Stimulated activated naive CD8-positive, alpha-beta T cell treated with anti-CD3 and anti-CD28 coated beads, Interleukin-15, amount 100 ng/mL, for 72 hours (primary cell): ENCODE data around the gene KRTAP20-4.

ENCODE experiments used
- ATAC-seq: fragments of 150-1000 bp; cut with Tn5 transposase; 2 replicates; pipeline ENCODE4 v1.10.0; 2021; ENCODE audit warnings: mild to moderate bottlenecking, moderate library complexity
- DNase-seq, 2 donors: peaks; one replicate each; pipeline ENCODE4 v3.0.0; 2021 to 2022
- H3K27ac Mint-ChIP-seq, 2 donors: one replicate each; pipeline ENCODE4 v1.8.0; 2022; ENCODE audit warnings: mild to moderate bottlenecking in 2 of 2, mixed read lengths in 2 of 2, moderate library complexity in 2 of 2
- H3K27me3 Mint-ChIP-seq: one replicate; pipeline ENCODE4 v1.8.0; 2022; ENCODE audit warnings: mixed read lengths
- H3K4me1 Mint-ChIP-seq: one replicate; pipeline ENCODE4 v1.8.0; 2022; ENCODE audit warnings: mild to moderate bottlenecking, mixed read lengths
- H3K4me3 Mint-ChIP-seq, 2 donors: one replicate each; pipeline ENCODE4 v1.8.0; 2022; ENCODE audit warnings: mild to moderate bottlenecking in 2 of 2, mixed read lengths in 2 of 2, moderate library complexity in 1 of 2
- H3K9me3 Mint-ChIP-seq, 2 donors: one replicate each; pipeline ENCODE4 v1.8.0; 2022; ENCODE audit warnings: mixed read lengths in 2 of 2

KRTAP20-4 gene

DNA sequence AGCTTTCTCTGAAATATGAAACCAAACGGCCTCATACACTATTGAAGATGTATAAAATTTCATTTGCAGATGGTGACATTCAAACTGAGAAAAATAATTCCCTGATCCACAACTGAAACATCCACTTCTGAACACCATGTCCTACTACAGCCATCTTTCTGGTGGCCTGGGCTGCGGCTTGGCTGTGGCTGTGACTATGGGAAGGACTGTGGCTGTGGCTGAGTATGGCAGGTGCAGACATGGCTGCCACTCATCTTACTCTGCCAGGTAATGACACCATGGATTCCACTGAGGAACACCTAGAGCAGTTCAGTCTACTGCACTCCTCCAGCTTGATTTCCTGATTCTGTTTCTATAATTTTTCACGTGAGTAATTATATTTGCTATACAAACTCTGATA lies at the start of gene KRTAP20-4:
TSS of gene KRTAP20-4 (plus strand) at position 106 of the 400 bp plus-strand sequence.
- Mint-ChIP-seq H3K4me3 (no peak within 1 kb of the TSS), H3K27me3 (no peaks in the 10 kb centered on the region), H3K4me1 (no peaks in the 10 kb centered on the region), H3K27ac (no peak within 1 kb of the TSS), H3K9me3 (no peaks in the 10 kb centered on the region)
- no peak for ATAC-seq
- no peak for DNase-seq

DNA sequence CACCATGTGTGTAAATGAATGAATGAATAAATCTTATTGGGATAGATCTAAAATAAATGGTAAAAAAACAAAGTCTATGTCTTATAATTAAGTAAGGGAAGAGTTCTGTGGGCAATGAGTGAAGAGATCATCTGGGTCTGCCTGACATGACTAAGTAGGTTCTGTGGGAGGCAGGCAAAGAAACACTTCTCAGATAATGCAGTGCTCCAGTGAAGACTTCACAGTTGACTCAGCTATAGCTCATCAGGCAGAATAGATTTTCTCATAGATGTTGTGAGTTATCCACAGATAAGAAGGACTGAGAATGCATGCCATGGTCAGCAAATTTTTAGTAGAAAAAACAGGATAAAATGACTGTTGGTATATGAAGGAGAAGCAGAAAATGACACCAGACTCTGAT lies 42.7 kb upstream of the KRTAP20-4 start:
- Mint-ChIP-seq H3K27ac (no peak overlapping the region), H3K4me3 (no peak overlapping the region), H3K27me3 (no peaks in the 10 kb centered on the region), H3K4me1 (no peaks in the 10 kb centered on the region), H3K9me3 (no peaks in the 10 kb centered on the region)
- DNase-seq (no peak), ATAC-seq (no peak)

DNA sequence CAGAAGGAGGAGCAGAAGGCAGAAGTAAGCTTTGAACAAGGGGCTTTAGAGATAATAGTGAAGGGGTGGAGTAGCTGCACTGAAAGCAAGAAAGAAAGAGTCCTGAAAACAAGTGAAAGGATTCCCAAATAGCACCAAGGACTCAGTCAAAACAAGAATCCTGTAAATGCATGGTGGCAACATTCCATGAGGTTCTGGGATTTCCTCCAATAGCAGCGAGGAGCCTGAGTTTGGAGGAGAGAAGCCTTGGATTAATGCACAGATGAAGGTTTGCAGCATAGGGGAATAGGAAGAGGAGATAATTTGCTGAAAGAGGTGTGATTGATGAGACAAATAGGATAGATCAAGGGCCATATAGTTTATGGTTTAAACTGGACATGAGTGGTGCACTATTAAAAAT lies 41.1 kb upstream of the KRTAP20-4 start:
- ATAC-seq (no peak), DNase-seq (no peak)
- no peak overlapping the region for H3K4me3 Mint-ChIP-seq
- no peaks in the 10 kb centered on the region for H3K4me1 Mint-ChIP-seq
- no peaks in the 10 kb centered on the region for H3K27me3 Mint-ChIP-seq
- no peak overlapping the region for H3K27ac Mint-ChIP-seq
- H3K9me3 Mint-ChIP-seq, result peaks cover 0 to 3% of the 10 kb centered on the region in 2 donors

DNA sequence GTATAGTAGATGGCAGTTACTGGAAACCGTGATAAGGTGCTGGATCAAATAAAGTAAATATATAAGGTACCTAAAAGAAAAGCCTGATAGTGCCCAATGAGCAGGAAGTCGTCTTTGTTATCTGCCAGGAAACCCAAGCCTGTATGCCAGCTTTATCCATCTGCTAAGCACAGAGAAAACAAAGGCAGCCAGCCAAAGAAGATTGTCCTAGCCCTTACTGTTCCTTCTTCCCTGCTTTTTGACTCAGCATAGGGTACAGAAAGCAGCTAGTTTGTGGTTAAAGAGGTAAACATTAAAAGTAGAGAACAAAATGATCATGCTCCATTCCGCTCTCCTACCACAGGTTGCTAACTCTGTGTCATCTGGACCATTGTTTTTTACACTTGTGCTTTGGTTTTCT lies 40.3 kb upstream of the KRTAP20-4 start:
- DNase-seq (no peak), ATAC-seq (no peak)
- no peaks in the 10 kb centered on the region for H3K4me1 Mint-ChIP-seq
- no peak overlapping the region for H3K4me3 Mint-ChIP-seq
- no peak overlapping the region for H3K27ac Mint-ChIP-seq
- peaks cover 0 to 8% of the 10 kb centered on the region in 2 donors for H3K9me3 Mint-ChIP-seq
- H3K27me3 Mint-ChIP-seq, result no peaks in the 10 kb centered on the region

DNA sequence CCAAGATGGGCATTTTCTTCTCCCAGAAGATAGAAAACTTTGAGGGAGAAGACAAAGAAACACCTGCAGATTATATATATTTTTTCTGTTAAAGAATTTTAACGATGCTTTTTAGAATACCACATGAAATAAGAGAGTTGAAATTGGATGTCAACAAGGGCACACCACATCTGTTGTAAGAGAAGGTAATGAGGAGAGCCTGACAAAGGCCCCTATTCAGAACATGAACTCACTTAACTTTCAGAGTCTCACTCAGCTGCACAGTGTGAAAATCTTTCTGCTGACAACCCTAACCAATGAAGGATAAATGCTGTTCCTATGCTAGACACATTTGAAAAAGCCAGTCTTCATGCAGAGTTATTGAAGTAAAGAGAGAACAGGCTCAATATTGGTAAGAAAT lies 37.6 kb upstream of the KRTAP20-4 start:
- Mint-ChIP-seq H3K9me3 (peaks cover 0 to 8% of the 10 kb centered on the region in 2 donors), H3K4me3 (no peak overlapping the region), H3K27ac (no peak overlapping the region), H3K4me1 (no peaks in the 10 kb centered on the region), H3K27me3 (no peaks in the 10 kb centered on the region)
- DNase-seq (no peak), ATAC-seq (no peak)

DNA sequence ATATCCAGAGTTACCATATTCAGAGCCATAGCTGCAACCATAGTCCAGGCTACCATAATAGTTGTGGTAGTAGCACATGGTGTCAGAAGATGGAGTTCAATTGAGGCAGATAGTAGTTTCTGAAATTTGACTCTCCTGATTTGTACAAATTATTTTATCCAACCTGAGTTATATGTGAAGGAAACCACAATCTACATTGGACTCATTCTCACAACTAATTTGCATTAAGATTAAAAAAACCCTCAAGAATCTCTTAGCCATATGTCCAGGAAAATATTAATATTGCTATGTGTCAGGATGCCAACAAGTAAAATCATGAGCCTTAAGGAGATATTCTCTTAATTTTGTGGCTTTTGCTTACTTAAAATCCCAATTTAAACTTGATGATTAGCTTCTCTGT lies 30.1 kb upstream of the KRTAP20-4 start, which contains the start of gene KRTAP22-2:
TSS of gene KRTAP22-2 (minus strand) at position 101 of the 400 bp plus-strand sequence.
- H3K27me3 Mint-ChIP-seq, result no peaks in the 10 kb centered on the region
- no peak within 1 kb of the TSS for H3K4me3 Mint-ChIP-seq
- H3K4me1 Mint-ChIP-seq, result no peaks in the 10 kb centered on the region
- H3K27ac Mint-ChIP-seq, result no peak within 1 kb of the TSS
- no peaks in the 10 kb centered on the region for H3K9me3 Mint-ChIP-seq
- DNase-seq, result no peak
- no peak for ATAC-seq

DNA sequence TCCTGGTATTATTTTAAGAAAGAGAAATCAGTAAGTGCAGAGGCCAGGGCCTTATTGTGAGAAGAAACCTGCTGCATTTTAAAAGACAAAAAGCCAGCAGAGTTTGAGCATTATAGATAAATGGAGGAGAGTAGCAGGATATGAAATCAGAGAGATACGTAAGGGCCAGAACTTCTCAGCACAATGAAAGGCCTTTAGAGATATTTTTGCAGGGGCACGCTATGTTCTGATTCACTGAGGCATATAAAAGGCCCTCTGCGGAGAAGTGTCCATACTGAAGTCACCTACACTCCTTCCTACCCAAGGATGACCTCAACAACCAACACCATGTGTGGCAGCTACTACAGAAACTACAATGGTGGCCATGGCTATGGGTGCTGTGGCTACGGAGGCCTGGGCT lies 28.3 kb upstream of the KRTAP20-4 start, which contains the start of gene KRTAP6-3:
TSS of gene KRTAP6-3 (plus strand) at position 301 of the 400 bp plus-strand sequence. CDS start at position 307, 6 bp downstream.
- H3K27ac Mint-ChIP-seq, result no peak within 1 kb of the TSS
- no peaks in the 10 kb centered on the region for H3K27me3 Mint-ChIP-seq
- H3K9me3 Mint-ChIP-seq, result no peaks in the 10 kb centered on the region
- no peaks in the 10 kb centered on the region for H3K4me1 Mint-ChIP-seq
- ATAC-seq (no peak), DNase-seq (no peak)
- H3K4me3 Mint-ChIP-seq, result no peak within 1 kb of the TSS

DNA sequence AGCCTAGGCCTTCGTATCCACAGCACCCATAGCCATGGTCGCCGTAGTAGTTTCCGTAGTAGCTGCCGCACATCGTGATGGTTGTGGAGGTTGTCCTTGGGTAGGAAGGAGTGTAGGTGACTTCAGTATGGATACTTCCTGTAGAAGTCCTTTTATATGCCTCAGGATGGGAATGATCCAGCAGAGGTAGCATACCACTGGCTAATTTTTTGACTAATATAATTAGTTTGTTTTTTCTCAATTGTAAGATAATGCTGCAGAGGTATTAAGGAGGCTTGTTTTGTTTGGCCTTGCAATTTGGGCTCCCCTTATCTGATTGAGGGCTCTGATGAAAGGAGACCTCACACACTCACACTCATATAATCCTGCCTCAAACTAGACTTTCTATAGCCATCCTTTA lies 21.6 kb upstream of the KRTAP20-4 start, which contains the start of gene KRTAP6-2:
TSS of gene KRTAP6-2 (minus strand) at position 101 of the 400 bp plus-strand sequence. CDS start at position 73, 28 bp downstream.
- Mint-ChIP-seq H3K4me1 (no peaks in the 10 kb centered on the region), H3K9me3 (peaks cover 6 to 9% of the 10 kb centered on the region in 2 donors), H3K27ac (no peak within 1 kb of the TSS), H3K4me3 (no peak within 1 kb of the TSS), H3K27me3 (no peaks in the 10 kb centered on the region)
- ATAC-seq, result no peak
- DNase-seq, result no peak

DNA sequence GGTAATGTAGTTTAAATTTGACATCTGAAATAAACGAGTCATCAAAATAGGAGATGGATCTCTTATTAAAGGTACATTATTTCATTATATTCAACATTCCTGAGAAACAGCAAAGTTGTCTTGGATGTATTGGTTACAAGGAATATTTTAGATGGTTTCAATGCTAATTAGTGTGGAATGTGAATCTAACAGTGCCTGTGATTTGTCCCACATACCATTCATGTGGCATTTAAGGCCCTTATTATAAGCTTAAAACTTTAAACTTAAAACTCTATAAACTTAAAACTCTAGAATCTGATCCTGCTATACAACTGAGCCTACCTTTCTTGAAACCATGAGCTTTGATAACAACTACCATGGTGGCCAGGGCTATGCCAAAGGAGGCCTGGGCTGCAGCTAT lies 19.6 kb upstream of the KRTAP20-4 start, which contains the start of gene KRTAP22-1:
TSS of gene KRTAP22-1 (plus strand) at position 301 of the 400 bp plus-strand sequence.
- Mint-ChIP-seq H3K9me3 (peaks cover 6 to 18% of the 10 kb centered on the region in 2 donors), H3K4me3 (no peak within 1 kb of the TSS), H3K27ac (no peak within 1 kb of the TSS), H3K4me1 (no peaks in the 10 kb centered on the region), H3K27me3 (no peaks in the 10 kb centered on the region)
- no peak for ATAC-seq
- no peak for DNase-seq

DNA sequence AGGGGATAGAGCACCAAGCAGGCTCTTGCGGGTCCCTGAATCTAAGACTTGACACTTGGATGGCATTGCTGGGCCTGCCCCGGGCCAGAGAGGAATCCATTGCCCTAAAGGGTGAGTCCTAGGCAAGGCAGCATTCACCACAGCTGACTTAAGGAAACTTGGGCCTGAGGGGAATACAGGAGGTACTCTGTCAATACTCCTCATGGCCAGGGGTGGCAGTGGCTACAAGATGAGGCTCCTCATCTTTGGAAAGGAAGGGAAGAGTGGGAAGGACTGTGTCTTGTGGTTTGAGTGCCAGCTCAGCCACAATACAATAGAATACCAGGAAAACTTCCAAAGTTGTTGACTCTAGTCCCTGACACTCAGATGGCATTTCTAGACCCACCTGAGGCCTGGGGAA lies 14.5 kb upstream of the KRTAP20-4 start:
- no peaks in the 10 kb centered on the region for H3K4me1 Mint-ChIP-seq
- DNase-seq (no peak), ATAC-seq (no peak)
- no peak overlapping the region for H3K4me3 Mint-ChIP-seq
- H3K9me3 Mint-ChIP-seq, result peaks cover 8 to 21% of the 10 kb centered on the region in 2 donors
- no peak overlapping the region for H3K27ac Mint-ChIP-seq
- no peaks in the 10 kb centered on the region for H3K27me3 Mint-ChIP-seq

DNA sequence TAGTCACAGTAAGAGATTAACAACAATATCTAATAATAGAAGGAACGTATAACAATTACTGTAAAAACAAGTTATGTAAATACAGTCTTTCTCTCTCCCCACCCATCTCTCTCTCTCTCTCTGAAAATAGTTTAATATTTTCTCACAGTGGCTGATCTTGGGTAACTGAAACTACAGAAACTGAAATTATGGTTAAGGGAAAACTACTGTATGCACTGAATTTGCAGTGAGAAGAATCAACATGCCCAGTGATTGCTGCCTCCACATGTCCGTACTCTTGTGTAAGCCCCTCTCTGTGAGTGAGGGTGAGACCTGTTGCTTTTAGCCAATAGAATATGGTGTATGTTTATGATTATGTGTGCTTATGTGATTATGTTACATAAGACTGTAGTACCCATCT lies 8.3 kb upstream of the KRTAP20-4 start:
- H3K4me1 Mint-ChIP-seq, result no peaks in the 10 kb centered on the region
- ATAC-seq (no peak), DNase-seq (no peak)
- peaks cover 5 to 7% of the 10 kb centered on the region in 2 donors for H3K9me3 Mint-ChIP-seq
- H3K27me3 Mint-ChIP-seq, result no peaks in the 10 kb centered on the region
- H3K4me3 Mint-ChIP-seq, result no peak overlapping the region
- H3K27ac Mint-ChIP-seq, result no peak overlapping the region

DNA sequence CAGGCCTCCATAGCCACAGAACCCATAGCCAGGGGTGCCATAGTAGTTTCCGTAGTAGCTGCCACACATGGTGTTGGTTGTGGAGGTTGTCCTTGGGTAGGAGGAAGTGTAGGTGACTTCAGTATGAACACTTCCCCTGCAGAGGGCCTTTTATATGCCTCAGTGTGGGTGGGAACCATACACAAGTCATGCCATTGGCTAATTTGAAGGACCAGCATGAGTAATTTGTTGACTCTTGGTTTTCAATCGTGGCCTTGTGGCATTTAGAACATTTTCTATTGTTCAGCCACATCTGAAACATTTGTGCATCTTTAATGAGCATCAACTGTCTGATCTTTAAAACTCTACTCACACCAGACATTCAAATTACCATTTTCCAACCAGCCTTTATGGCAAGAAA lies 6.6 kb upstream of the KRTAP20-4 start, which contains the start of gene KRTAP6-1:
TSS of gene KRTAP6-1 (minus strand) at position 95 of the 400 bp plus-strand sequence. CDS start at position 69, 26 bp downstream.
- no peak within 1 kb of the TSS for H3K4me3 Mint-ChIP-seq
- DNase-seq (no peak), ATAC-seq (peak; percentile 43)
- no peak within 1 kb of the TSS for H3K27ac Mint-ChIP-seq
- H3K4me1 Mint-ChIP-seq, result no peaks in the 10 kb centered on the region
- H3K27me3 Mint-ChIP-seq, result no peaks in the 10 kb centered on the region
- peaks cover 5 to 7% of the 10 kb centered on the region in 2 donors for H3K9me3 Mint-ChIP-seq

DNA sequence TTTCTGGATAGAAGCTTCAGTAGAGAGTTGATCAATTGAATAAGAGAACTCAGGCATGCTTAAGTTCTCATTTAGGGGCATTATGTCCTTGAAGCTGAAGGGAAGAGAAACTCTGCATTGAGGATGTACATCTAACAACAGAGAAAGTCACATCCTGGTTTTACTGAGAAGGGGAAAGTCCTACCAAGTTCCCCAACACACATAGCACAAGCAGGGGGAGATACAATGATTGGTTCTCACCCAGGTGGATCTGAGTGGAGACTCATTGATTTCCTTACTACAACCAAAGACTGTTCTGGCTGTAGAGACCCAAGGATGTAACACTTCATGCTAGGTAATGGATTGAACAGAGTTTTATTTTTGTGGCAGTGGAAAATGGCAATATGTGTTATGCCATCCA lies 5.2 kb upstream of the KRTAP20-4 start:
- Mint-ChIP-seq H3K27me3 (no peaks in the 10 kb centered on the region), H3K9me3 (peaks cover 5 to 7% of the 10 kb centered on the region in 2 donors), H3K4me3 (no peak overlapping the region), H3K27ac (no peak overlapping the region), H3K4me1 (no peaks in the 10 kb centered on the region)
- ATAC-seq (no peak), DNase-seq (no peak)

DNA sequence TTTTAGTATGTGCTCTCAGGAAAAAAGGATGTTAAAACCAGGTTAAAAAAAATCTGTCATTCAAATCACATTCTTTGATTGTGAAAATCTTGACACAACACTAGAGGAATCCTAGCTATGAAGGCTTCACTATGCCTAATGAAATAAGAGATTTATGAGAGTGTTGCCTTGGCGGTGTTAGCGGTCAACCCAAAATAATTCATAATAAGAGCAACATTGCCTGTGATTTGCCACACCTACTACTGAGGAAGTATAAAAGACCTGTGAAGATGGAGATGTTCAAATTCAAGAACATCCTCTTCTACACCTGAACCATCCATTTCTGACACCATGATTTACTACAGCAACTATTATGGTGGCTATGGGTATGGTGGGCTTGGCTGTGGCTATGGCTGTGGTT lies 4.3 kb upstream of the KRTAP20-4 start, which contains the start of gene KRTAP20-1:
TSS of gene KRTAP20-1 (plus strand) at position 301 of the 400 bp plus-strand sequence. CDS start at position 331, 30 bp downstream.
- Mint-ChIP-seq H3K27ac (no peak within 1 kb of the TSS), H3K4me3 (no peak within 1 kb of the TSS), H3K4me1 (no peaks in the 10 kb centered on the region), H3K9me3 (peaks cover 2% of the 10 kb centered on the region in 2 donors), H3K27me3 (no peaks in the 10 kb centered on the region)
- ATAC-seq, result no peak
- DNase-seq, result no peak

DNA sequence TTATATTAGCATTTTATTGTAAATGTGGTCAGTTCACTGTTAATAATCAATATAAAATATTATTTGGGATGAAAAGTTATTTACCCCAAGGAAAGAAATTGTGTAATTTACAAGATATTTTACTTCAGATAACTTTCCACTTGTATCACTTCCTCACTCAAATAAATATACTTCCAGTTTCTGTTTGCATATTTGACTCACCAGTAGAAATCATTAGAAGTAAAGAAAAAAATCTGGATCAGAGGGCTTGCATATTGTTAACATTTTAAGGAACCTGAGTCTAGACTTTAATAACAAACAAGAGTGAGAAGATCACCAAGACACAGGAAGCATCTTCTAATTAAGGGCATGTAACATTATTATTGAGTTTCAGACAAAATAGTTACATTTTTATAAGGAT lies 347 bp upstream of the KRTAP20-4 start:
- Mint-ChIP-seq H3K9me3 (no peaks in the 10 kb centered on the region), H3K4me3 (no peak overlapping the region), H3K4me1 (no peaks in the 10 kb centered on the region), H3K27me3 (no peaks in the 10 kb centered on the region), H3K27ac (no peak overlapping the region)
- DNase-seq, result no peak
- no peak for ATAC-seq

DNA sequence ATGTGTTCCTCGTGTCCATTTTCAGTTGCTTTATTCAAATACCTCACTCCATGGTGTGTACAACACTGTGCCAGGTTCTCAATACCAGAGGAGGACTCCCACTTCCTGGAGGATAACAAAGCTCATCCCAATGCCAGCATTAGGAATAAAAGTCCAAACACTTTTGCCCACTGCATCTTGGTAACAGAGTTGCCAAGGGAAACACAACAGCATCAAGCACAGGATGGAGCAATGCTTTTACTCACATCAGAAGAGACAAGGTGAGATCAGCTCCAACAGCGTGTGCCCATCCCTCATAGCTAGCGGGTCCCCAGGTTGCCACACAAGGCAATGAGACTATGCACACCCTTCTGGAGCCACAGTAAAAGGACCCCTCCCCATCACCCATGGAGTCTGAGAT lies 2.9 kb downstream of the KRTAP20-4 start:
- Mint-ChIP-seq H3K27me3 (no peaks in the 10 kb centered on the region), H3K4me1 (no peaks in the 10 kb centered on the region), H3K4me3 (no peak overlapping the region), H3K27ac (no peak overlapping the region), H3K9me3 (no peaks in the 10 kb centered on the region)
- no peak for DNase-seq
- ATAC-seq, result no peak
